GOT3 (cell line): ENCODE results near the gene CLSTN1.
"Not testable (repeated sequence)": the region's sequence is repeated elsewhere in the genome, so short reads cannot be mapped to it uniquely, and the experiment has no call there.

Experiments
- DNase-seq: peaks from one replicate; lab custom pipeline; 2025; ENCODE audit warnings: mixed read lengths; lab: John Stamatoyannopoulos, UW

CLSTN1 gene

GRCh38 chr1:9825093-9826074, 1.6 kb upstream of the CLSTN1 start:
- DNase-seq = no peak

GRCh38 chr1:9824702-9825089, 931 bp upstream of the CLSTN1 start:
- no peak for DNase-seq

- no peak for DNase-seq
Measured at GRCh38 chr1:9823693-9823942, 147 bp downstream of the CLSTN1 start.

- DNase-seq = no peak
Measured at GRCh38 chr1:9822897-9823692, 670 bp downstream of the CLSTN1 start.

- no peak for DNase-seq
Measured at GRCh38 chr1:9822490-9822889, 1.3 kb downstream of the CLSTN1 start.

GRCh38 chr1:9821710-9822109, 2.1 kb downstream of the CLSTN1 start:
- DNase-seq = no peak

GRCh38 chr1:9820521-9820920, 3.2 kb downstream of the CLSTN1 start:
- no peak for DNase-seq

DNA sequence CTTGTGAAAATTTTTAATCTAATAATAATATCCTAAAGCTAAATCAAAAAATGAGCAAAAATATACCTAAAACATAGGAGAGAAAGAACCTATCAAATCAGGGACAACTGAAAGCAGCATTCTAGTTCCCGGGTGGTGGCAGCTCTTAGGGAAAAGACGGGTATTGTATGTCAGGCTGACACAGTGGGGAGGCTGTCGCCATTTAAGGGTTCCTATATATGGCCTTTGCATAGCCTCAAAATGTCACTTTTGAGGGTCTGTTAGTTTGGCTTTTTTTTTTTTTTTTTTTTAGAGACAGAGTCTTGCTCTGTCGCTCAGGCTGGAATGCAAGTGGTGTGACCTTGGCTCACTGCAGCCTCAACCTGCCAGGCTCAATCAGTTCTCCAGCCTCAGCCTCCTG, 6.0 kb downstream of the CLSTN1 start:
- DNase-seq = no peak

DNA sequence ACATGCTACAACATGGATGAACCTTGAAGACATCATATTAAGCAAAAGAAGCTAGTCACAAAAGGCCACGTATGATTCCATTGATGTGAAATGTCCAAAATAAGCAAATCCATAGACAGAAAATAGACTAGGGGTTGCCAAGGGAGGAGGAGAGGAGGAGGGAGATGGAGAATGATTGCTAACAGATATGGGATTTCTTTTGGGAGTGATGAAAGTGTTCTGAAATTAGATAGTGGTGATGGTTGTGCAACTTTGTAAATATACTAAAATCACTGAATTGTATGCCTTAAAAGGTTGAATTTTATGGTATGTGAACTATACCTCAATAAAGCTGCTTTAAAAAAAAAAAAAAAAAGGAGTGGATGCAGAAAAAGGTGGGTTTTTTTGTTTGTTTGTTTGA, 7.6 kb downstream of the CLSTN1 start:
- no peak for DNase-seq

GRCh38 chr1:9815150-9815549, 8.6 kb downstream of the CLSTN1 start:
- no peak for DNase-seq

DNA sequence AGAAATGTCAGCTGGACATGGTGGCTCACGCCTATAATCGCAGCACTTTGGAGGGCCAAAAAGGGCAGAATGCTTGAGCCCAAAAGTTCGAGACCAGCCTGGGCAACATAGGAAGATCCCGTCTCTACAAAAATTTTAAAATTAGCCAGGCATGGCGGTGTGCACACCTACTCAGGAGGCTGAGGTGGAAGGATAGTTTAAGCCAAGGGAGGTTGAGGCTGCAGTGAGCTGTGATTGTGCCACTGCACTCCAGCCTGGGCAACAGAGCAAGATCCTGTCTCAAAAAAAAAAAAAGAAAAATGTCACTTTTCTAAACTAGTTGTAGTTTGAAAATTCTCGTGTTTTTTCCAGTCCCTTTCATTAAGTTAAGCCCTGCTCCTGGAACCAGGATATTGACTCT, 9.1 kb downstream of the CLSTN1 start:
- no peak for DNase-seq

DNA sequence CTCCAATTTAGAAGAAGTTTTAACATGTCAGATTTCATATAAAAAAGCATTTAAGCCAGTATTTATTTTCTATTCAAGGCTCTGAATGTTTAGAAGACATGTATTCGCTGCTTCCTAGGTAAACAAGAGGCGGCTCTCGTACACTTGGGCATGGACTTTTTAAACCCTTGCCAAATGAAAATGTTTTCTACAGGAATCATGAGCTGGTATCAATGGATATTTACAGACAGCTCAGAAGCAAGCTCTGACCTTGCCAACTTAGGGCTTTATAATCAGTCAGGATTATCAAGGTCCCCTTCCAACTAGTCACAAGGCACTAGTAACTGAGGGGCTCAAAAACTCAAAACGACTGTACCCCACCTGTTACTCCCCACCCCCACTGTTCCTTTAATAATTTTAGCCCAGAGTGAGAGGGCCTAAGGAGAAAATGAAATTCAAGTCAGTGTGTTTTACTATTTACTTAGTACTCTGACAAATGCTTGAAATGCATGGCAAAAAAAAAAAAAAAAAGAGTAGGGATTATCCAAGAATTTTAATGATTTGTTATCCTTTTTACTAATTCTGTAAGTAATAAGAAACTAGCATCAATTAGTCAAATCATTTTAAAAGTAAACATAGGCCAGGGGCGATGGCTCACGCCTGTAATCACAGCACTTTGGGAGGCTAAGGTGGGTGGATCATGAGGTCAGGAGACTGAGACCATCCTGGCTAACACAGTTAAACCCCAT, 12.4 kb downstream of the CLSTN1 start:
- DNase-seq = no peak

GRCh38 chr1:9809100-9809510, 14.7 kb downstream of the CLSTN1 start:
- DNase-seq = no peak

DNA sequence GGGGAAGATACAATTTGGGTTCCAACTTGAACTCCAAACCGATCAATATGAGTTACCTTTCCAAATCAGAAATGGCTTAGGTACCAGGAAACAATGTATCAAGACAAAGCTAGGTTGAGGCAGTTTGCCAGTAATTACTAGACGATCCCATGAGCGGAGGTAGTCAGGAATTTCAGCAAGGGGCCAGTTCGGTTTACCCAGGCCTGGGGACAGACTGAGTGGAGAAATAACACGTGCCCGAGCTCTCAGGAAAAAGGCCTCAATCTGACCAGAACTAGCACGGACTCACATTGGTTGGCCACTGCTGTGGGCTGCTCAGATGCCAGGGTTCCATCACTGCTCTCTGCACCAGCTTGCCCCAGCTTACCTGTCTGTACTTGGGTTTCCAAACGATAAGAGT, 15.3 kb downstream of the CLSTN1 start:
- no peak for DNase-seq

GRCh38 chr1:9807541-9807940, 16.2 kb downstream of the CLSTN1 start:
- DNase-seq = no peak

- DNase-seq = not testable (repeated sequence)
Measured at GRCh38 chr1:9805972-9806371, 17.8 kb downstream of the CLSTN1 start.

- no peak for DNase-seq
Measured at GRCh38 chr1:9805006-9805508, 18.7 kb downstream of the CLSTN1 start.

GRCh38 chr1:9803003-9803918, 20.5 kb downstream of the CLSTN1 start:
- not testable (repeated sequence) for DNase-seq

- no peak for DNase-seq
Measured at GRCh38 chr1:9801909-9802308, 21.9 kb downstream of the CLSTN1 start.

DNA sequence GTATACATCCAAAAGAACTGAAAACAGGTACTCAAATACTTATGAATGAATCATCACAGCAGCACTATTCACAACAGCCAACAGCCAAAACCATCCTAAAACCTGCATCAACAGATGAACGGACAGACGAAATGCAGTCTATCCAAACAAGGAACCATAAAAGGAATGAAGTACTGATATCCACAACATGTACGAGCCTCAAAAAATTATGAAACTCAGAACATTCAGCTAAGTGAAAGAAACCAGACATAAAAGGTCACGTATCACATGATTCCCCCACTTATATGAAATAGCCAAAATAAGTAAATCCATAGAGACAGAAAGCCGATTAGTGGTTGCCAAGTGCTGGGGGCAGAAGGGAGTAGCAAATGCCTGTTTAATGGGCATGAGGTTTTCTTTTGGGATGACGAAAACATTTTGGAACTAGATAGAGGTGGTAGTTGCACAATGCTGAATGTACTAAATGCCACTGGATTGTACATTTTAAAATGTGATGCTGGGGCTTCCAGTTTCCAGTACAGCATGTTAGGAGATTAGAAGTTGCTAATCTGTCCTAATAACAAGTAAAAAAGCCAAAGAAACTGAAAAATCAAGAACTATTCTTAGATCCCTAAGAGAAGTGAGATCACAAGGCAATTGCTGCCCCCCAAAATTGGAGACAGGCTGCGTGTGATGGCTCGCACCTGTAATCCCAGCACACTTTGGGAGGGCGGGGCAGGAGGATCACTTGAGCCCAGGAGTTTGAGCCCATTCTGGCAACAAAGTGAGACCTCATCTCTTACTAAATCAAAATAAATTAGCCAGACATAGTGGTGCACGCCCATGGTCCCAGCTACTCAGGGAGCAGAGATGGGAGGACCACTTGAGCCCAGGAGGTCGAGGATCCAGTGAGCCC, 25.3 kb downstream of the CLSTN1 start:
- DNase-seq = no peak
